Mesenchymal stem cell (in vitro differentiated cells and primary cell): ENCODE results near the gene GATB.

Source experiments
- DNase-seq: peaks from one replicate; pipeline ENCODE4 v3.0.0-alpha.2; 2013
- H2AFZ ChIP-seq: one replicate; pipeline ENCODE4 v1.6.1; 2013; ENCODE audit warnings: low read depth, mild to moderate bottlenecking, control low read depth, inconsistent platforms, low read length, moderate library complexity
- H2AK5ac ChIP-seq: 2 replicates; pipeline ENCODE4 v1.6.1; 2013; ENCODE audit warnings: low read length, moderate library complexity, mild to moderate bottlenecking, inconsistent platforms; ENCODE audit not compliant: severe bottlenecking
- H2BK120ac ChIP-seq: one replicate; pipeline ENCODE4 v1.6.1; 2013; ENCODE audit warnings: low read depth, mild to moderate bottlenecking, inconsistent platforms, low read length, moderate library complexity
- H2BK12ac ChIP-seq, 2 experiments: one replicate each; pipeline ENCODE4 v1.6.1; 2013; ENCODE audit warnings: inconsistent platforms in 2 of 2, low read length in 2 of 2, mild to moderate bottlenecking in 2 of 2, moderate library complexity in 2 of 2, control low read depth in 1 of 2
- H2BK15ac ChIP-seq: one replicate; pipeline ENCODE4 v1.6.1; 2013; ENCODE audit warnings: mild to moderate bottlenecking, low read depth, inconsistent platforms; ENCODE audit not compliant: poor library complexity, severe bottlenecking
- H2BK5ac ChIP-seq: 2 replicates; pipeline ENCODE4 v1.6.1; 2013; ENCODE audit warnings: low read depth, mild to moderate bottlenecking, low read length, control low read depth, inconsistent platforms; ENCODE audit not compliant: poor library complexity, severe bottlenecking
- H3K14ac ChIP-seq, 2 experiments: one replicate each; pipeline ENCODE4 v1.6.1; 2013; ENCODE audit warnings: inconsistent platforms in 2 of 2, low read length in 2 of 2, control low read depth in 1 of 2, mild to moderate bottlenecking in 1 of 2, moderate library complexity in 1 of 2
- H3K18ac ChIP-seq, 2 experiments: one replicate each; pipeline ENCODE4 v1.6.1; 2013; ENCODE audit warnings: inconsistent platforms in 2 of 2, low read length in 2 of 2, control low read depth in 1 of 2, low read depth in 1 of 2, mild to moderate bottlenecking in 1 of 2
- H3K23ac ChIP-seq, 2 experiments: one replicate each; pipeline ENCODE4 v1.6.1; 2013; ENCODE audit warnings: inconsistent platforms in 2 of 2, low read length in 2 of 2, mild to moderate bottlenecking in 2 of 2, moderate library complexity in 2 of 2, control low read depth in 1 of 2
- H3K27ac ChIP-seq: 2 replicates; pipeline ENCODE4 v1.5.1; 2013; ENCODE audit warnings: mild to moderate bottlenecking, moderate library complexity, low read length, control low read depth, inconsistent platforms; ENCODE audit not compliant: poor library complexity, severe bottlenecking
- H3K27me3 ChIP-seq, 2 experiments: 2 replicates each; pipeline versions ENCODE4 v1.6.1 to v1.7.0; 2013; ENCODE audit warnings: low read length in 2 of 2, mild to moderate bottlenecking in 2 of 2, moderate library complexity in 2 of 2, control low read depth in 1 of 2, inconsistent platforms in 1 of 2; ENCODE audit not compliant: control insufficient read depth in 1 of 2, insufficient read depth in 1 of 2
- H3K36me3 ChIP-seq, 2 experiments: 2 replicates each; pipeline versions ENCODE4 v1.6.1 to v1.7.0; 2013; ENCODE audit warnings: low read length in 2 of 2, control low read depth in 1 of 2, inconsistent platforms in 1 of 2, low read depth in 1 of 2, mild to moderate bottlenecking in 1 of 2; ENCODE audit not compliant: insufficient read depth in 2 of 2, control insufficient read depth in 1 of 2
- H3K4ac ChIP-seq, 2 experiments: one replicate each; pipeline ENCODE4 v1.6.1; 2013; ENCODE audit warnings: inconsistent platforms in 2 of 2, low read length in 2 of 2, mild to moderate bottlenecking in 2 of 2, moderate library complexity in 2 of 2, control low read depth in 1 of 2, low read depth in 1 of 2
- H3K4me1 ChIP-seq: 2 replicates; pipeline ENCODE4 v1.6.1; 2013; ENCODE audit warnings: low read depth, low read length, control low read depth; ENCODE audit not compliant: control insufficient read depth, insufficient read depth
- H3K4me2 ChIP-seq: 2 replicates; pipeline ENCODE4 v1.6.1; 2013; ENCODE audit warnings: low read length, mild to moderate bottlenecking, inconsistent platforms; ENCODE audit not compliant: poor library complexity, severe bottlenecking
- H3K4me3 ChIP-seq, 2 experiments: 2 replicates each; pipeline versions ENCODE4 v1.5.1 to v1.7.0; 2013; ENCODE audit warnings: low read length in 2 of 2, mild to moderate bottlenecking in 2 of 2, control low read depth in 1 of 2, low read depth in 1 of 2; ENCODE audit not compliant: insufficient read depth in 1 of 2
- H3K79me1 ChIP-seq: replicated peaks from 2 replicates; pipeline ENCODE4 v1.6.1; 2013; ENCODE audit warnings: mild to moderate bottlenecking, control low read depth, low read length, inconsistent platforms; ENCODE audit not compliant: poor library complexity, severe bottlenecking
- H3K9ac ChIP-seq: 2 replicates; pipeline ENCODE4 v1.7.0; 2013; ENCODE audit warnings: mild to moderate bottlenecking, low read length, moderate library complexity
- H3K9me3 ChIP-seq: 2 replicates; pipeline ENCODE4 v1.7.0; 2013; ENCODE audit warnings: mild to moderate bottlenecking, low read length; ENCODE audit not compliant: control insufficient read depth
- H4K8ac ChIP-seq: one replicate; pipeline ENCODE4 v1.6.1; 2013; ENCODE audit warnings: inconsistent platforms, mild to moderate bottlenecking, low read length, moderate library complexity
- H4K91ac ChIP-seq: one replicate; pipeline ENCODE4 v1.6.1; 2013; ENCODE audit warnings: mild to moderate bottlenecking, low read length, inconsistent platforms
- WGBS: methylation state at CpG from one replicate; pipeline ENCODE4 v1.1.7; 2013; ENCODE audit warnings: mixed read lengths; 5-methylcytosine and 5-hydroxymethylcytosine counted together

The GATB gene

GRCh38 chr4:151698213-151698612 lies 62.6 kb downstream of the GATB start:
- Histone ChIP-seq H3K14ac (no peak overlapping the region), H2BK120ac (no peak overlapping the region), H3K18ac (no peak overlapping the region), H3K4me3 (no peak overlapping the region), H3K4me1 (no peaks in the 10 kb centered on the region), H3K36me3 (peaks cover 10 to 52% of the 10 kb centered on the region in 2 experiments), H3K9me3 (no peaks in the 10 kb centered on the region), H3K9ac (no peak overlapping the region), H2BK5ac (no peak overlapping the region), H2AK5ac (no peak overlapping the region), H2BK15ac (no peak overlapping the region), H2BK12ac (no peak overlapping the region), H3K27me3 (no peaks in the 10 kb centered on the region), H3K79me1 (no peaks in the 10 kb centered on the region), H3K4ac (no peak overlapping the region), H3K27ac (no peak overlapping the region), H2AFZ (no peak overlapping the region), H3K4me2 (no peak overlapping the region), H4K8ac (no peak overlapping the region), H3K23ac (no peak overlapping the region), H4K91ac (no peak overlapping the region)
- DNase-seq: no peak
- WGBS: 97% methylated on average over 6 of the region's 6 CpGs

- H2BK5ac ChIP-seq: no peak overlapping the region
- no peak overlapping the region for H3K4me3 ChIP-seq
- H3K4me1 ChIP-seq: no peaks in the 10 kb centered on the region
- H3K36me3 ChIP-seq: peaks cover 9 to 23% of the 10 kb centered on the region in 2 experiments
- H3K27ac ChIP-seq: no peak overlapping the region
- WGBS: 90% methylated on average over 13 of the region's 13 CpGs
- no peak overlapping the region for H3K4ac ChIP-seq
- H3K9ac ChIP-seq: no peak overlapping the region
- H4K91ac ChIP-seq: no peak overlapping the region
- peak; percentile 17 for DNase-seq
- no peak overlapping the region for H3K4me2 ChIP-seq
- H3K79me1 ChIP-seq: no peaks in the 10 kb centered on the region
- no peak overlapping the region for H2BK15ac ChIP-seq
- no peak overlapping the region for H2BK12ac ChIP-seq
- H3K9me3 ChIP-seq: no peaks in the 10 kb centered on the region
- no peak overlapping the region for H2AK5ac ChIP-seq
- H3K27me3 ChIP-seq: no peaks in the 10 kb centered on the region
- no peak overlapping the region for H3K14ac ChIP-seq
- H4K8ac ChIP-seq: no peak overlapping the region
- no peak overlapping the region for H3K23ac ChIP-seq
- no peak overlapping the region for H2BK120ac ChIP-seq
- no peak overlapping the region for H2AFZ ChIP-seq
- no peak overlapping the region for H3K18ac ChIP-seq
These were observed 65.7 kb downstream of the GATB start for GRCh38 chr4:151694961-151695720.

- no peak overlapping the region for H3K4me2 ChIP-seq
- DNase-seq: no peak
- H2BK5ac ChIP-seq: no peak overlapping the region
- H3K36me3 ChIP-seq: peaks cover 9 to 12% of the 10 kb centered on the region in 2 experiments
- H2AK5ac ChIP-seq: no peak overlapping the region
- no peak overlapping the region for H3K4ac ChIP-seq
- no peak overlapping the region for H3K23ac ChIP-seq
- H4K8ac ChIP-seq: no peak overlapping the region
- no peak overlapping the region for H2BK120ac ChIP-seq
- no peaks in the 10 kb centered on the region for H3K9me3 ChIP-seq
- no peak overlapping the region for H3K18ac ChIP-seq
- H2AFZ ChIP-seq: no peak overlapping the region
- H3K27me3 ChIP-seq: no peaks in the 10 kb centered on the region
- H3K4me3 ChIP-seq: peak overlapping the region in 1 of 2 experiments; percentile 18
- H4K91ac ChIP-seq: no peak overlapping the region
- no peak overlapping the region for H2BK15ac ChIP-seq
- peaks cover 4% of the 10 kb centered on the region for H3K4me1 ChIP-seq
- no peak overlapping the region for H3K27ac ChIP-seq
- H2BK12ac ChIP-seq: no peak overlapping the region
- H3K79me1 ChIP-seq: no peaks in the 10 kb centered on the region
- WGBS: 88% methylated on average over 15 of the region's 18 CpGs
- no peak overlapping the region for H3K14ac ChIP-seq
- no peak overlapping the region for H3K9ac ChIP-seq
These were observed 67.8 kb downstream of the GATB start for GRCh38 chr4:151692821-151693673.

- Histone ChIP-seq H3K23ac (no peak overlapping the region), H3K9me3 (no peaks in the 10 kb centered on the region), H3K4me2 (no peak overlapping the region)
These were observed 68.4 kb downstream of the GATB start for GRCh38 chr4:151692443-151692782.

More at GRCh38 chr4:151692443-151692782, 68.4 kb downstream of the GATB start:
- H2AK5ac ChIP-seq: no peak overlapping the region
- H3K18ac ChIP-seq: no peak overlapping the region
- H3K14ac ChIP-seq: peak overlapping the region in 1 of 2 experiments; percentile 36
- no peak overlapping the region for H3K4ac ChIP-seq
- 98% methylated on average over 4 of the region's 6 CpGs for WGBS
- peaks cover 9% of the 10 kb centered on the region for H3K4me1 ChIP-seq
- H3K36me3 ChIP-seq: peaks cover 9 to 10% of the 10 kb centered on the region in 2 experiments
- no peak overlapping the region for H4K91ac ChIP-seq
- no peak overlapping the region for H3K9ac ChIP-seq
- no peak overlapping the region for H3K4me3 ChIP-seq
- no peak overlapping the region for H2AFZ ChIP-seq
- H2BK120ac ChIP-seq: no peak overlapping the region
- H3K27me3 ChIP-seq: no peaks in the 10 kb centered on the region
- no peak overlapping the region for H4K8ac ChIP-seq
- no peaks in the 10 kb centered on the region for H3K79me1 ChIP-seq
- H3K27ac ChIP-seq: no peak overlapping the region
- H2BK15ac ChIP-seq: no peak overlapping the region
- H2BK5ac ChIP-seq: no peak overlapping the region
- H2BK12ac ChIP-seq: no peak overlapping the region
- no peak for DNase-seq
